GM18867 (cell line): ENCODE data around the gene SHOX.
"Not testable (repeated sequence)": the region's sequence is repeated elsewhere in the genome, so short reads cannot be mapped to it uniquely, and the experiment has no call there.

ENCODE experiments used
- ATAC-seq: cut with Tn5 transposase; IDR thresholded peaks from one replicate; pipeline ENCODE4 v1.9.1; 2021; ENCODE audit warnings: mild to moderate bottlenecking, moderate library complexity; ENCODE audit not compliant: unreplicated experiment

The SHOX gene

DNA sequence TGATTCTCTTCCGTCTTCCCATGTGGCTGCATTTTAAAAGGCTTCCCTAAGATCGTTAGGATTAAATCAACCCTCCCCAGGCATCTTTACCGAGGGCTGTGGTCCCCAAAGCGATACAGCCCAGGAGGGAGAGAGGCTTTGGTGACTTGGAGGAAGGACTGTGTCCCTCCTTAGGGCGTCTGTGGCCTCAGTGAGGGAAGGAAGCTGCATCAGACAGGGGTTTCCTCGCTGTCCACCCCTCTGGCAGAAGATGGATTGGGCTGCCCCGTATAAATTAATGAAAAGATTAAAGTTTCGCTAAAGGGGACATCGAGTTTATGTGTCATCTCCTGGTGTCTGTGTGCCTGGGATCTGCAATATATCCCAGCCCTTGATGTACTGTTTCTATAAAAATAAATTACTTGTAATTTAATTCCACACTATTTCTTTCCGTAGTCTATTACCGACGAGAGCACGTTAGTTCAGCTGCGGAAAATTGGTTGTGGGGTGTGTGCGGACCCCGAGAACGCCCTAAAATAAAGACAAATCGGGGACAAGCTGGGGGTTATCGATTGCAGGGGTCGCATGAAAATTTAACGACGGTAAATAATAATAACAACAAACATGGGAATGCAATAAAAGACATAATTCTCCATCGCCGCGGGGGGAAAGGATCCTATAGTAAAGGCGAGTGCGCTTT is 6.5 kb downstream of the SHOX start:
- ATAC-seq = no peak

DNA sequence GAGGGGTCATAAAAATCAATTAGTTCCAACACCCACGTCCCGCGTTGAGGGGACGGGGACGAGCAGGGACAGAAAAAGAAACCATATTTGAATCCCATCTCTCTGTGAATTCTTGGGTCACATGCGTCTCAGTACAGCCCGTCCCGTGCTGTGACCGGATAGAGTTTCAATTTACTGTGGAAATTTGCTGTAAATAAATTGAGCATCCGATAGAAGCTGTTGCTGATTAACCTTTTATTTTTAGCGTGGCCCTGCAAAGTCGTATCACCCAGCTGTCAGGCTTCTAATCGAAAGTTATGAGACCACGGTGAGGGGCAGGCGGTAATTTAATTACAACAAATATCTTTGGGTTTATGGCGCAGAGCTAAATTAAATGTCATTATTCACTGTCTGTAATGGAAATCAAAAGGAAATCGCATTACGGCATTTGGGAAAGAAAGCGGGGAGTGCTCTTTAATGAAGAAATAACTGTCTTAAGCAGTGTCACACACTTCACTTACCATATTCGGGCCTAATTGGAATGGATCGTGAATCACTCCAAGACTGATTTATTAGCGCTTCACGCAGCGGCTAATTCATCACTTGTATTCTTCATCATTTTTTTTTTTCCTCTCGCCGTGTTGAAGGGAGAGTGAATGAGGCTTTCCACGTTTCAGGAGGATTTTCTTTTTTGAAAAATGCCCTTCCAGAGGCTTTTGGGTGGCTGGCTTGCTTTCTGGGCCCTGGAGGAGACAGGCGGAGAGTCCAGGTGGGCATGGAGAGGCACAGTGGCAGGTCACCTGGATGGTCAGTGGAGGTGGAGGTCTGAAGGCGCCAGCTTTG is 7.3 kb downstream of the SHOX start:
- ATAC-seq = no peak

DNA sequence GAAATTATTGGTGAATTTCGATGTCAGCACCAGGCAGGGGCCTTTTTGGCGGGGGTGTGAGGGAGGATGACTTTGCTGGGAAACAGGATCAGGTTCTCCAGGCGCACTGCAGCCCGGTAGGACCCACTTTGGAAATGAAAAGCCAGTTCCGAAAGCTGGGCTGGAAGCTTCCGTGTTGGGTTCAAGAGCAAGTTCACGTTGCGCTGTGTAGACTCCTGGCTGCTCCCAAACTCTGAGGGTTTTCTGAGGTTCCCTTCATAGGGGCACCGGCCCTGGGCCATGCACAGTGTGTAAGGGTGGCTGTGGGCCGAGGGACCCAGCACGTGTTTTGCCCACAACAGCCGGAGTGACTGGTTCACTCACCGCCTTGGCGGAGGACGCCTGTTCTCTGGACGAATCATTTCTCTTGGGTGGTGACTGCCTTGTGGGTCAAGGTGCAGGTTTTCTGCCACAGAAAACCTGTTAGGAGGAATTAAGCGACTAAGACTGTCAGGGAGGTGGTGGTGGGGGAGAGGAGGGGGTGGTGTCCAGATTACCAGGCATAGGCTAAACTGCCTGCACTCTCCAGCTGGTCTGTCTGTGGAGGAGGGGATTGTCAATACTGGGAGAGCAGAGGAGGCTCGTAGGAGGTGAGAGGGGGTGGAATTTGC is 8.0 kb downstream of the SHOX start:
- no peak for ATAC-seq

DNA sequence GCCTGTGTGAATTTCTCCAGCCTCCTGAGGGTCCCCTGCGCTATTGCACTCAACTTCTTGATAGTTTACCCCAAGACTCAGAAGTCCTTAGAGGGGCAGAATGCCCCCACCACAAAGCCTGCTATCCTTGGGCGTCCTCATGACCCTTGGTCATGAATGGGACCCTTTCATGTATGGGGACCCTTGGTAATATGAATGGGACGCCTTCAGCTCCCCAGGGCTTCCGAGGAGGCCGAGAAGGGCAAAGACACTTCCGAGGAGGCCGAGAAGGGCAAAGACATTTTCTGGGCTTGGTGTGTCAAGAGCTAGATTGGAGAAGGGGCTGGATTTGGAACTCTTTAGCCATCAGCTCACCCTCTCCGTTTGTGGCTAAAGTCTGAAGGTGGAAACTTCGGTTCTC is 8.6 kb downstream of the SHOX start:
- ATAC-seq = no peak

DNA sequence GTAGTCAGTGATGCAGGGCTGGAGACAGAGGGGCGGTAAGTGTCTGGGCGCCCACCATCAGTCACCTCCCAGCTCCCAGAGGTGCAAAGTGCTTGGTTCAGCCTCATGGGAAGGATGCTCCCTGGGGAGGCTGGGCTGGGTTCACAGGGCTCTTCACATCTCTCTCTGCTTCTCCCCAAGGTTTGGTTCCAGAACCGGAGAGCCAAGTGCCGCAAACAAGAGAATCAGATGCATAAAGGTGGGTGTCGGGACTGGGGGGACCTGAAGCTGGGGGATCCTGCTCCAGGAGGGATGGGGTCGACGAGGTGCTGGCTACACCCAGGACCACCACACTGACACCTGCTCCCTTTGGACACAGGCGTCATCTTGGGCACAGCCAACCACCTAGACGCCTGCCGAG is 10.1 kb downstream of the SHOX start:
- ATAC-seq = no peak

DNA sequence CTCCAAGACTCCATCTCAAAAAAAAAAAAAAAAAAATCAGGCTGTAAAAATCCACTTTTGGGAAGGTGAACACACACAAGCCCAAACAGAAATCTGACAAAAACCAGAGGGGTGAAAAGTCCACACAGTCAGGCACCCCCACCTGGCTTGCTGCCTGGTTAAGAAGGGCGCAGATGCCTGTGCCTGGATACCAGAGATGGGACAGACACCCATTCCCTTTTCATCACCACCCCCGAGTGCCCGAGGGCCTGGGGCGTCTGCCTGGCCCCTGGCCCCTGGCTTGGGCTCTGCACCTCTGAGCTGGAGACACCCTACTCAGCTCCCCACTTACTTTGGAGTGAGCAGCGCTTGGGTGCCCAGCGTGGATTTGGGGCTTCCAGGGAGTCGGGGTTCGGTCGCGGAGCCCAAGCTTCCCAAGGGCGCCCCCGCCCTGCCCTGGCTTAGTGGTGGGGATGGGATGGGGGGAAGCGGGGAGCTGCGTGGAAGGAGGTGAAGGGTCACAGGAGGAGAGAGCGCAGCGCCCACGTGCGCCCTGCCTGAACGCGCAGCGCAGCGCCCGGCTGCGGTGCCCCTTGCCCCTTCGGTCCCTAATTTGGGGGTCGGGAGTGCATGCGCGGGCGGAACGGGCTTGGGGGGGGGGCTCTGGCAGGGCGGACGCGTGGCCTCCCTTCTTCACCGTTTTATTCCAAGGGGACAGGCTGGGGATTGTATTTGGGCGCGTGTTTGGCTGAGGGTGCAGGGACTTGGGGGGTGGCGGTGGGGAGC is 11.3 kb downstream of the SHOX start:
- ATAC-seq = no peak

DNA sequence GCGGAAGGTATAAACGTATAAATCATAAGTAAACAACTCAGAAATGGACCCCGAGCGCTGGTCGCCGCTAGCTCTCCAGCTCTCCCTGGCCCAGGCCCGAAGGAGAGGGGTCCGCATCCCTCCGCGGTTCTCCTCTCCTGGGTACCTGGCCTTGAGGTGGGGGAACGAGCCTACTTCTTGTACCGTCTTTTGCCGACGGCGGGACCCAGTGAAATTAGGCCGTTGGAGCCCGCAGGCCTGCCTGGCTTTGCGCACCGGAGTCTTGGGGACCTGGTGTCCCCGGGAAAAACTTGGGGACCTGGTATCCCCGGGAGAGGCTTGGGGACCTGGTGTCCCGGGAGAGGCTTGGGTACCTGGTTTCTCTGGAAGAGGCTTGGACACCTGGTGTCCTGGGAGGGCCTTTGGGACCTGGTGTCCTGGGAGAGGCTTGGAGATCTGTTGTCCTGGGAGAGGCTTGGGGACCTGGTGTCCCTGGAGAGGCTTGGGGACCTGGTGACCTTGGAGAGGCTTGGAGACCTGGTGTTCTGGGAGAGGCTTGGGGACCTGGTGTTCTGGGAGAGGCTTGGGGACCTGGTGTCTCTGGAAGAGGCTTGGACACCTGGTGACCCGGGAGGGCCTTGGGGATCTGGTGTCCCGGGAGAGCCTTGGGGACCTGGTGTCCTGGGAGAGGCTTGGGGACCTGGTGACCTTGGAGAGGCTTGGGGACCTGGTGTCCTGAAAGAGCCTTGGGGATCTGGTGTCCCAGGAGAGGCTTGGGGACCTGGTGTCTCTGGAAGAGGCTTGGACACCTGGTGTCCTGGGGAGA is 12.0 kb downstream of the SHOX start:
- no peak for ATAC-seq

DNA sequence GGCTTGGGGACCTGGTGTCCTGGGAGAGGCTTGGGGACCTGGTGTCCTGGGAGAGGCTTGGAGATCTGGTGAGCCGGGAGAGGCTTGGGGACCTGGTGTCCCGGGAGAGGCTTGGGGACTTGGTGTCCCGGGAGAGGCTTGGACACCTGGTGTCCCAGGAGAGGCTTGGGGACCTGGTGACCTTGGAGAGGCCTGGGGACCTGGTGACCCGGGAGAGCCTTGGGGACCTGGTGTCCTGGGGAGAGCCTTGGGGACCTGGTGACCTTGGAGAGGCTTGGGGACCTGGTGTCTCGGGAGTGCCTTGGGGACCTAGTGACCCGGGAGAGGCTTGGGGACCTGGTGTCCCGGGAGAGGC is 12.6 kb downstream of the SHOX start:
- ATAC-seq = no peak

DNA sequence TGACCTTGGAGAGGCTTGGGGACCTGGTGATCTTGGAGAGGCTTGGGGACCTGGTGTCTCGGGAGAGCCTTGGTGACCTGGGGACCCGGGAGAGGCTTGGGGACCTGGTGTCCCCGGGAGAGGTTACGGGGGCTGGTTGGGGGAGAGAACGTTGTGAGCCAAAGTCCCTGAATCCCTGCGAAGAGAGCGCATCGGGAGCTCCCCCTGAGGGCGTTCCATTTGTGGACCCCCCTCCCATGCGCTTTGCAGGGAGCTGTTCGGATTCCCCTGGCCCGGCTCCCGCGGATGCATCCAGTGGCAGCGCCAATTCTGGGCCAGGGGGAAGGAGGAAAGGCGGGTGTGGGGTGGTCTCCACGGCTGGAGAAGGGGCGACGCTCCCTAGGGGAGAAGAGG is 13.3 kb downstream of the SHOX start:
- no peak for ATAC-seq

DNA sequence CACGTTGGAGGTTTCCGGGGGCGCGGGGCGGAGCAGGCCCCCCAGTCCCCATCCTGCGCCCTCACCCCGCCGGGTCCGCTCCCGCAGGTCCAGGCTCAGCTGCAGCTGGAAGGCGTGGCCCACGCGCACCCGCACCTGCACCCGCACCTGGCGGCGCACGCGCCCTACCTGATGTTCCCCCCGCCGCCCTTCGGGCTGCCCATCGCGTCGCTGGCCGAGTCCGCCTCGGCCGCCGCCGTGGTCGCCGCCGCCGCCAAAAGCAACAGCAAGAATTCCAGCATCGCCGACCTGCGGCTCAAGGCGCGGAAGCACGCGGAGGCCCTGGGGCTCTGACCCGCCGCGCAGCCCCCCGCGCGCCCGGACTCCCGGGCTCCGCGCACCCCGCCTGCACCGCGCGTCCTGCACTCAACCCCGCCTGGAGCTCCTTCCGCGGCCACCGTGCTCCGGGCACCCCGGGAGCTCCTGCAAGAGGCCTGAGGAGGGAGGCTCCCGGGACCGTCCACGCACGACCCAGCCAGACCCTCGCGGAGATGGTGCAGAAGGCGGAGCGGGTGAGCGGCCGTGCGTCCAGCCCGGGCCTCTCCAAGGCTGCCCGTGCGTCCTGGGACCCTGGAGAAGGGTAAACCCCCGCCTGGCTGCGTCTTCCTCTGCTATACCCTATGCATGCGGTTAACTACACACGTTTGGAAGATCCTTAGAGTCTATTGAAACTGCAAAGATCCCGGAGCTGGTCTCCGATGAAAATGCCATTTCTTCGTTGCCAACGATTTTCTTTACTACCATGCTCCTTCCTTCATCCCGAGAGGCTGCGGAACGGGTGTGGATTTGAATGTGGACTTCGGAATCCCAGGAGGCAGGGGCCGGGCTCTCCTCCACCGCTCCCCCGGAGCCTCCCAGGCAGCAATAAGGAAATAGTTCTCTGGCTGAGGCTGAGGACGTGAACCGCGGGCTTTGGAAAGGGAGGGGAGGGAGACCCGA is 14.0 kb downstream of the SHOX start:
- ATAC-seq = no peak

DNA sequence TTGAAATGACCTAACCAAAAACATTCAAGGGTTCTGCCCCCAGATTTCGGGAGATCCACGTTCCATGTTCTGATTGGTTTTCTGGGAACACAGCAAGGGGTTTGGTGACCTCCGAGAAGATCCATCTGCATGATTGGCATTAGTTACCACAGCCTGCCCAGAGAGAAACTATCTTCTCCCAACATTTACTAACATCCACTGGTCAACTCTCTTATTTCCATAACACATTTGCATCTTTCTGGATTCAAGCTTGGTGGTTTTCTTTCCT is 15.6 kb downstream of the SHOX start:
- ATAC-seq = no peak

DNA sequence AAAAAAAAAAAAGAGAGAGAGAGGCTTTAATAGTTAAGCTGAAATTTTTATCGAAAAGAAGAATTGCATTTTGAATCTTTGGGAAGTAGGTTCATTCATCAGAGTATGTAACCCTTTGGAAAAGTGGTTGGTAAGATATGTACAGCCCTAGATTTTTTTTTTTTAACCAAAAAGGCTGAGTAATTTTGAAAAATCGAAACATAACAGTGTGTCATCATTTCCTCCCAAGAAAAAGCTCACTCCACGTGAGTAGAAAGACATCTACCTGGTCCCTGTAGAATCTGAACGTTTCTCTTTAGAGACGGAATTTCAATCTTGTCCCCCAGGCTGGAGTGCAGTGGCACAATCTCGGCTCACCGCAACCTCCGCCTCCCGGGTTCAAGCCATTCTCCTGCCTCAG is 16.2 kb downstream of the SHOX start:
- no peak for ATAC-seq

DNA sequence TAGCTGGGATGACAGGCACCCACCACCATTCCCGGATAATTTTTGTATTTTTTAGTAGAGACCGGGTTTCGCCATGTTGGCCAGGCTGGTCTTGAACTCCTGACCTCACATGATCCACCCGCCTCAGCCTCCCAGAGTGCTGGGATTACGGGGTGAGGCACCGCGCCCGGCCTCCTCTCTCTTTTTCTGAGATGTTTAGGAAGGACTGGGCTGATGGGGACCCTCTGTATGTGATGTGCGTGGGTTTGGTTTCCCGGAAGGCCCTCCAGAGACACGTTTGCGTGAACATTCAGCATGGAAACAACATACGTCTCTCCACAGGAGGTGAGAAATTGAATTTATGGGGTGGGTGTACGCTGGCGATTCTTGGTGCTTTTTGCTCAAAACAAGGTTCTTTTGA is 18.6 kb downstream of the SHOX start:
- ATAC-seq = no peak

DNA sequence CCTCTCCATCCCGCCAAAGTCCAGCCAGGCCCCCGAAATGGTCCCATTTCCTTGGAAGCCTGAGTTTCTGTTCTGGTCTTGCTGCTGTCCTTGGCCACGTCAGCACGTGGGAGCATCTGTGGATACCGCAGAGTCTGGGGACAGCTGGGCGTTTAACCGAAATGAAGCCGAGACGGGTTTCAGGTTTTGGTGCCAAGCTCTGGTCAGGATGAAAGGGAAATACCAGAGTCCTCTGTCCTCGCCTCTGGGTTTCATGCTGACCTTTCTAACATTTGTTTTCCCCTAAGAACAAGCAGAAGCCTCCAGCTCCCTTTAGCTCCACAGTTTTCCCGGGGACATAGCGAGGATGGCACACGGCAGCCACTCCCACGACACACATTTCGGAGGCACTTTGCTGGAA is 19.7 kb downstream of the SHOX start:
- no peak for ATAC-seq

DNA sequence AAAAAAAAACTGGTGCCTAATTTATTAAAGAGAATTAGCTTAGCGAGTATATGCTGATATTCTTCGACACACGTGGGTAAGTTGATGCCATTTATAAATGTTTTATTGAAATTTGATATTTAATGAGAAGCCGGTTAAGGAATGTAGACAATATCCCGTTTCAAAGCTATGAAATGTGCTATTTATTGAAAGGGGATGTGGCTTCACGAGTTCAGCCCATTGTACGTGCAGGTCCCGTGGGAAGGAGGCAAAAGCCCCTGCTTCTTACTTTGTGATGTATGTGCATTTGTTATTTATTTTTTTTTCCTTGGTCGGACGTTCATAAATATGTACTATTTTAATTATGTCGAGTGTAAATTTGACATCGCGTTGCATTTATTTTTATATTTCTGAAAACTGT is 20.2 kb downstream of the SHOX start:
- no peak for ATAC-seq

DNA sequence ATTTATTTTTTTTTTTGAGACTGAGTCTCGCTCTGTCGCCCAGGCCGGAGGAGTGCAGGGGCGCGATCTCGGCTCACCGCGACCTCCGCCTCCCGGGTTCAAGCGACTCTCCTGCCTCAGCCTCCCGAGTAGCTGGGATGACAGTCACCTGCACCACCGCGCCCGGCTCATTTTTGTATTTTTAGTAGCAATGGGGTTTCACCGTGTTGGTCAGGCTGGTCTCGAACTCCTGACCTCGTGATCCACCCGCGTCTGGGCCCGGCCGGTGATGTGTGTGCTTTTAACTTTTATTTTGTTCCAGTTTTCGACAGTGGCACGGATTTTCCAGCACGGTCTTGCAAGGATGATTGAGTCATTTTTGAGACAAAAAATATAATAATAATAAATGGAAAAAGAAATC is 21.3 kb downstream of the SHOX start:
- ATAC-seq = not testable (repeated sequence)

DNA sequence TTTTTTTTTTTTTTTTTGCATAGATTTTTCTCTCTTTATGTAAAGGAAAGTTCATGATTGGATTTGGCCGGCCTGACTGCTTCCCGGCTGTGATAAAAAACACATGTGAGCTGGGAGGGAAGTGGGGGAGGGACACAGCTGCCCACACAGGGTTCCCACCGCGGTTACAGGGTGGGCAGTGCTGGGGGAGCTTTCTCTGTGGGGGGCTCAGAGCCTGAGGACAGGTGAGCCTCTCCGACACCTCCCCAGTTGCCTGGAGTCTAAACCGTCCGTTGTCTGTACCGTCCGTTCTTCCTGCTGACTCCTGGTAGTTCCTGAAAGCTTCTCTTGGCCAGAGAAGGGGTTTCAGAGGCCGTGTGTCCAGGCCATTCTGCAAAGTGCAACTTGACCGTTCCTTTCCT is 21.8 kb downstream of the SHOX start:
- ATAC-seq = no peak

DNA sequence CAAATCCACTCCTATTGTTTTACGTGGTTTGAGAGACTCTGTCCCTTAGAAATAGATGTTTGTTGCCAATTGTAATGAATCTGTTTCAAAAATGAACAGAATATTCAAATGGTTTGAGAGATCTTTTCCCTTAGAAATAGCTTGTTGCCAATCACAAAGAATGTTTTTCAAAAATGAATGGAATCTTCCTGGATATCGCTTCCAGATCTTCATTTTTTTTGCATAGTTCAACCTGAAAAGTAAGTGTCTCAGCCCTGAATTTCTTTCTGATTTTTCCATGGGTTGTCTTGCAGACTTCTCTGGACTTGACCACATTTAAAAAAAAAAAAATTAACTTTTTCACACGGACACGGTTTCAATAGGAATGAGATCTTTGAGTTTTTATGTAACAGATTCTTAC is 22.7 kb downstream of the SHOX start:
- no peak for ATAC-seq

DNA sequence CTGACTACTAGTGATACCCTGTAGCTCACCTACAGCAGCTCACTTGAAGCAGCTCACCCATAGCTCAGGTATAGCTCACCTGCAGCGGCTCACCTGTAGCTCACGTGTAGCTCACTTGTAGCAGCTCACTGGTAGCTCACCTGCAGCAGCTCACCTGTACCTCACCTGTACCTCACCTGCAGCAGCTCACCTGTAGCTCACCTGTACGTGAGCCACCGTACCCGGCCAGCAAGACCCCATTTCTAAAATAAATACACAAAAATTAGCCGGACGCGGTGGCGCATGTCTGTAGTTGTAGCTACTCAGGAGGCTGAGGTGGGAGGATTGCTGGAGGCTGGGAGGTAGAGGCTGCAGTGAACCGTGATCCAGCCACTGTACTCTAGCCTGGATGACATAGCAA is 30.6 kb downstream of the SHOX start:
- ATAC-seq = no peak

DNA sequence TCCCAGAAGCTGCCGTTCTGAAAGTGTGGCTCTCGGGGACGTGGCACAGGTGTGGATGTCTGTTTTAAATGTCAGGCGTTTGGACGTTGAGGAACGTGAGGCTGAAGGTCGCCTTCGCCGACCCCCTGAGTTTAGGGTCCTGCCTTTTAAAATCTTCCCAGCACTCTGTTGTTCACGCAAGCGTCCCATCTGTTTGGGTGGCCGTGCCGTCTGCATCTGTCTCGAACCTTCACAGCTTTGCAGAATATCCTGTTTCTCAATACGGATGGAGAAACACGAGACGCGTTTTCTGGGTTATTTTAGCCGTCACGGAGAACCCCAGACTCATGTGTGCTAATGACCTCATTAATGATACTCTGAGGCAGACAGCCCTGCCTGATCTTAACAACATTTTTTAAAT is 31.5 kb downstream of the SHOX start:
- ATAC-seq = no peak
